OCI-LY1 (cell line): ENCODE measurements around the gene SLC23A2.

ENCODE experiments used
- H2AFZ ChIP-seq: fragments of 200-600 bp; sonication (generic), shearing (Covaris generic); 2 replicates; pipeline ENCODE4 v1.6.0; 2014; ENCODE audit warnings: antibody characterized with exemption, mild to moderate bottlenecking, low read length
- H3F3A ChIP-seq: fragments of 200-600 bp; sonication (generic), shearing (Covaris generic); 2 replicates; pipeline ENCODE4 v1.6.0; 2014; ENCODE audit warnings: mild to moderate bottlenecking, antibody characterized with exemption, low read length, moderate library complexity; ENCODE audit not compliant: insufficient read depth
- H3K27ac ChIP-seq: fragments of 200-600 bp; sonication (generic); 2 replicates; pipeline ENCODE4 v1.5.1; 2014; ENCODE audit warnings: low read length, mixed run types, mild to moderate bottlenecking, low read depth; ENCODE audit not compliant: poor library complexity, severe bottlenecking
- H3K27me3 ChIP-seq: fragments of 200-600 bp; sonication (generic); 2 replicates; pipeline ENCODE4 v1.6.0; 2014; ENCODE audit warnings: antibody characterized with exemption, mild to moderate bottlenecking, low read length, moderate library complexity; ENCODE audit not compliant: insufficient read depth
- H3K36me3 ChIP-seq: fragments of 200-600 bp; sonication (generic); 2 replicates; pipeline ENCODE4 v1.6.1; 2014; ENCODE audit warnings: mild to moderate bottlenecking, antibody characterized with exemption, low read length, moderate library complexity, mixed read lengths; ENCODE audit not compliant: insufficient read depth
- H3K4me1 ChIP-seq: fragments of 200-600 bp; sonication (generic); 2 replicates; pipeline ENCODE4 v1.5.1; 2014; ENCODE audit warnings: mild to moderate bottlenecking, low read length, moderate library complexity; ENCODE audit not compliant: insufficient read depth, severe bottlenecking
- H3K4me2 ChIP-seq: fragments of 200-600 bp; sonication (generic), shearing (Covaris generic); 2 replicates; pipeline ENCODE4 v1.6.1; 2014; ENCODE audit warnings: low read length
- H3K4me3 ChIP-seq: fragments of 200-600 bp; sonication (generic); 2 replicates; pipeline ENCODE4 v1.5.1; 2014; ENCODE audit warnings: low read length, low read depth, mild to moderate bottlenecking, mixed read lengths; ENCODE audit not compliant: poor library complexity, severe bottlenecking
- H3K79me2 ChIP-seq: fragments of 200-600 bp; shearing (Covaris generic); 2 replicates; pipeline ENCODE4 v1.6.1; 2016; ENCODE audit warnings: mixed run types, low read length, mixed read lengths; ENCODE audit not compliant: insufficient read depth
- H3K9ac ChIP-seq: fragments of 200-600 bp; sonication (generic), shearing (Covaris generic); 2 replicates; pipeline ENCODE4 v1.6.1; 2014; ENCODE audit warnings: mild to moderate bottlenecking, low read length, mixed read lengths
- H3K9me2 ChIP-seq: fragments of 200-600 bp; sonication (generic), shearing (Covaris generic); 2 replicates; pipeline ENCODE4 v1.6.1; 2014; ENCODE audit warnings: low read depth, mild to moderate bottlenecking, low read length, mixed read lengths
- H3K9me3 ChIP-seq: fragments of 200-600 bp; shearing (Covaris generic); 2 replicates; pipeline ENCODE4 v1.6.1; 2014; ENCODE audit warnings: low read length, mixed read lengths
- H4K20me1 ChIP-seq: fragments of 200-600 bp; sonication (generic), shearing (Covaris generic); 2 replicates; pipeline ENCODE4 v1.6.0; 2016; ENCODE audit warnings: mild to moderate bottlenecking, low read length; ENCODE audit not compliant: insufficient read depth
- EZH2 ChIP-seq: fragments of 200-600 bp; sonication (generic), shearing (Covaris generic); IDR thresholded peaks from 2 replicates; pipeline ENCODE4 v1.8.0; 2017; ENCODE audit warnings: borderline replicate concordance, mixed run types, mild to moderate bottlenecking, antibody characterized with exemption, low read length, moderate library complexity, mixed read lengths
- TF ChIP-seq, protein P1 (sequence below): fragments of 200-600 bp; sonication (generic), shearing (Covaris generic); IDR thresholded peaks from 2 replicates; pipeline ENCODE4 v1.5.1; 2017; ENCODE audit warnings: mild to moderate bottlenecking, antibody characterized with exemption, low read length, moderate library complexity, mixed read lengths

SLC23A2 gene

DNA sequence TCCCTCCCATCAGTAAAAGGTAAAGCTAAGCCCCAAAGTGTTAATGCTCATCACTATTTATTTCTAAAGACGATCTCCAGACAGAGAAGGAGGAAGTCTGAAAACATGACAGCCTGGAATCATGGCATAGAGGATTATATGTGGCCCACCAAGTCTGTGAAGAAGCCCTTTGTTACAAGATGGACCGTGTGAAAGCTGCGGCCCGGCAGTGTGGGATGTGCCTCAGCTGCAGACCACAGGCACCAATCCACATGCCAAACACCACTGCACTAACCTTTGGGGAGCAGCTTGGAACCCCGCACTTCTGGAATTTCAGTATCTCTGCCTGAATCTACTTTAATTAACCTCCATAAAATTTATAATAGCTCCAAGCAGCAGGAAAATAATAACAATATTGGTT is 90.4 kb downstream of the SLC23A2 start:
- Histone ChIP-seq H3F3A (no peaks in the 10 kb centered on the region), H3K27ac (no peak overlapping the region), H3K4me1 (no peaks in the 10 kb centered on the region), H3K4me2 (no peak overlapping the region), H4K20me1 (no peaks in the 10 kb centered on the region), H3K9me3 (no peaks in the 10 kb centered on the region), H3K79me2 (peaks cover 26% of the 10 kb centered on the region; the same call in 1 of the 2 replicates), H3K9me2 (no peaks in the 10 kb centered on the region), H3K4me3 (no peak overlapping the region), H3K36me3 (peaks cover 57% of the 10 kb centered on the region), H3K9ac (no peak overlapping the region), H2AFZ (no peak overlapping the region), H3K27me3 (no peaks in the 10 kb centered on the region)
- no peak for TF ChIP-seq EZH2
- TF ChIP-seq, protein P1, sequence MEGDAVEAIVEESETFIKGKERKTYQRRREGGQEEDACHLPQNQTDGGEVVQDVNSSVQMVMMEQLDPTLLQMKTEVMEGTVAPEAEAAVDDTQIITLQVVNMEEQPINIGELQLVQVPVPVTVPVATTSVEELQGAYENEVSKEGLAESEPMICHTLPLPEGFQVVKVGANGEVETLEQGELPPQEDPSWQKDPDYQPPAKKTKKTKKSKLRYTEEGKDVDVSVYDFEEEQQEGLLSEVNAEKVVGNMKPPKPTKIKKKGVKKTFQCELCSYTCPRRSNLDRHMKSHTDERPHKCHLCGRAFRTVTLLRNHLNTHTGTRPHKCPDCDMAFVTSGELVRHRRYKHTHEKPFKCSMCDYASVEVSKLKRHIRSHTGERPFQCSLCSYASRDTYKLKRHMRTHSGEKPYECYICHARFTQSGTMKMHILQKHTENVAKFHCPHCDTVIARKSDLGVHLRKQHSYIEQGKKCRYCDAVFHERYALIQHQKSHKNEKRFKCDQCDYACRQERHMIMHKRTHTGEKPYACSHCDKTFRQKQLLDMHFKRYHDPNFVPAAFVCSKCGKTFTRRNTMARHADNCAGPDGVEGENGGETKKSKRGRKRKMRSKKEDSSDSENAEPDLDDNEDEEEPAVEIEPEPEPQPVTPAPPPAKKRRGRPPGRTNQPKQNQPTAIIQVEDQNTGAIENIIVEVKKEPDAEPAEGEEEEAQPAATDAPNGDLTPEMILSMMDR = no peak

- TF ChIP-seq EZH2 = no peak
- TF ChIP-seq, protein P1 = no peak
- Histone ChIP-seq H3K4me3 (no peak overlapping the region), H3K79me2 (peaks cover 28% of the 10 kb centered on the region; the same call in 1 of the 2 replicates), H2AFZ (no peak overlapping the region), H3K36me3 (peaks cover 78% of the 10 kb centered on the region), H3K9ac (no peak overlapping the region), H3K27me3 (no peaks in the 10 kb centered on the region), H4K20me1 (no peaks in the 10 kb centered on the region), H3K4me1 (no peaks in the 10 kb centered on the region), H3K4me2 (no peak overlapping the region), H3K9me2 (no peaks in the 10 kb centered on the region), H3K9me3 (no peaks in the 10 kb centered on the region), H3F3A (no peaks in the 10 kb centered on the region), H3K27ac (no peak overlapping the region)
Measured at GRCh38 chr20:4905613-4906012, 95.7 kb downstream of the SLC23A2 start.

- H4K20me1 ChIP-seq = no peaks in the 10 kb centered on the region
- H3K9ac ChIP-seq = no peak overlapping the region
- H3K27me3 ChIP-seq = no peaks in the 10 kb centered on the region
- no peak overlapping the region for H3K4me2 ChIP-seq
- peaks cover 78% of the 10 kb centered on the region for H3K36me3 ChIP-seq
- no peak overlapping the region for H3K27ac ChIP-seq
- no peaks in the 10 kb centered on the region for H3F3A ChIP-seq
- H3K9me3 ChIP-seq = no peaks in the 10 kb centered on the region
- no peaks in the 10 kb centered on the region for H3K4me1 ChIP-seq
- no peak overlapping the region for H3K4me3 ChIP-seq
- TF ChIP-seq, protein P1 = no peak
- TF ChIP-seq EZH2 = no peak
- H3K9me2 ChIP-seq = no peaks in the 10 kb centered on the region
- peaks cover 28% of the 10 kb centered on the region; the same call in 1 of the 2 replicates for H3K79me2 ChIP-seq
- H2AFZ ChIP-seq = no peak overlapping the region
Measured at GRCh38 chr20:4905195-4905594, 96.1 kb downstream of the SLC23A2 start.
